Right lobe of liver (tissue), 6 donors: ENCODE data around the gene SARNP. TPM values are rescaled to one million over a fixed set of nuclear protein-coding genes. Genes with fewer than 3 reads are reported as not detected.

ENCODE experiments used
- ATAC-seq, 4 donors: fragments of 200-7000 bp; cut with Tn5 transposase; one replicate each; pipeline ENCODE4 v1.9.1; 2020; ENCODE audit warnings: mild to moderate bottlenecking in 4 of 4, moderate library complexity in 4 of 4
- DNase-seq, 3 donors: peaks; one replicate each; pipeline ENCODE4 v3.0.0-alpha.2; 2020
- H3K27ac ChIP-seq, 3 donors: fragments of 200-600 bp; one replicate each; pipeline ENCODE4 v1.8.0; 2022
- H3K27me3 ChIP-seq, 2 donors: fragments of 200-600 bp; one replicate each; pipeline ENCODE4 v1.8.0; 2022
- H3K36me3 ChIP-seq, 4 donors: fragments of 200-600 bp; sonication (generic) in 1 of 4; one replicate each; pipeline versions ENCODE4 v1.5.1 to v1.8.0; 2017 to 2022; ENCODE audit warnings: control low read depth in 1 of 4
- H3K4me1 ChIP-seq, 4 donors: fragments of 200-600 bp; sonication (generic) in 1 of 4; one replicate each; pipeline versions ENCODE4 v1.5.1 to v1.8.0; 2017 to 2022; ENCODE audit warnings: control low read depth in 1 of 4
- H3K4me3 ChIP-seq, 3 donors: fragments of 200-600 bp; one replicate each; pipeline ENCODE4 v1.8.0; 2022
- H3K9me3 ChIP-seq, 4 donors: fragments of 200-600 bp; sonication (generic) in 1 of 4; one replicate each; pipeline versions ENCODE4 v1.5.1 to v1.8.0; 2017 to 2022; ENCODE audit warnings: control low read depth in 1 of 4
- CTCF ChIP-seq, 4 donors: fragments of 200-600 bp in 3 of 4; fragments of 450-650 bp in 1 of 4; IDR thresholded peaks; one replicate each; pipeline versions ENCODE4 v1.5.1 to v1.8.0; 2016 to 2022; ENCODE audit warnings: antibody characterized with exemption in 4 of 4, mild to moderate bottlenecking in 2 of 4
- POLR2A ChIP-seq: fragments of 450-650 bp; IDR thresholded peaks from one replicate; pipeline ENCODE4 v1.6.1; 2017; ENCODE audit warnings: antibody characterized with exemption, mild to moderate bottlenecking
- WGBS: methylation state at CpG from one replicate; pipeline ENCODE4 v1.1.6; 2018; ENCODE audit warnings: low coverage, low lambda C conversion rate; ENCODE audit not compliant: insufficient coverage; ENCODE audit errors: missing lambda C conversion rate; 5-methylcytosine and 5-hydroxymethylcytosine counted together
- intact Hi-C, 2 donors: fragments of 100-400 bp; cut with DNase I; formaldehyde crosslinking; loops; one replicate each; pipeline versions ENCODE4 v1.11.2 to v1.14.1; 2022
- total RNA-seq, 6 experiments: library from RNA; depleted of rRNA in 2 of 6; stranded (reverse); fragments of >200 nt in 2 of 6; fragmentation: NEBNext Ultra II Directional in 3 of 6; extraction: Animal tissue kit (Norgen Biotek cat#: 25700) in 3 of 6; gene quantifications; one replicate each; pipeline versions ENCODE4 v1.1.0 to v1.2.4, GENCODE V29; 2016 to 2023
- donor health status: DM: no; HTN: yes; CAD: no.
- donor health status: DM: no; HTN: no; CAD: no.
- donor health status: DM: no; HTN: no; CAD: no.
- donor health status: DM: no; HTN: yes; CAD: no.
- donor health status: DM: no; HTN: yes; CAD: no.

The SARNP gene
- total RNA-seq, 6 experiments from 2014 or later, result 11.3 to 22.3 (median 17.0) TPM

GRCh38 chr12:55815473-55815872, 2.1 kb downstream of the SARNP start:
- H3K9me3 ChIP-seq, result no peaks in the 10 kb centered on the region
- 67% methylated on average over 4 of the region's 12 CpGs for WGBS
- intact Hi-C loops, result loop anchor here in 1 of 2 donors (10.0 kb wide), 1 partner anchor 119 kb away; the partner anchor contains the start of gene DGKA
- no peak overlapping the region for H3K4me3 ChIP-seq
- H3K36me3 ChIP-seq, result peaks cover 0 to 7% (median 4%) of the 10 kb centered on the region in 4 donors
- H3K4me1 ChIP-seq, result peaks cover 0 to 17% (median 8%) of the 10 kb centered on the region in 4 donors
- H3K27ac ChIP-seq, result no peak overlapping the region
- DNase-seq (no peak), ATAC-seq (no peak)
- TF ChIP-seq CTCF (IDR thresholded peaks at IDR 0.05), result no peak
- TF ChIP-seq POLR2A, result no peak
- no peaks in the 10 kb centered on the region for H3K27me3 ChIP-seq

GRCh38 chr12:55814257-55814656, 3.3 kb downstream of the SARNP start:
- no peak for TF ChIP-seq CTCF (IDR thresholded peaks at IDR 0.05)
- no peak for TF ChIP-seq POLR2A
- Histone ChIP-seq H3K36me3 (peaks cover 0 to 1% (median 0%) of the 10 kb centered on the region in 4 donors), H3K4me3 (no peak overlapping the region), H3K4me1 (peaks cover 0 to 17% (median 8%) of the 10 kb centered on the region in 4 donors), H3K27me3 (no peaks in the 10 kb centered on the region), H3K27ac (no peak overlapping the region), H3K9me3 (no peaks in the 10 kb centered on the region)
- DNase-seq, result no peak
- intact Hi-C loops, result loop anchor here in 1 of 2 donors (10.0 kb wide), 1 partner anchor 121 kb away; the partner anchor contains the start of gene DGKA
- ATAC-seq, result no peak

- Histone ChIP-seq H3K4me1 (peaks cover 0 to 9% (median 4%) of the 10 kb centered on the region in 4 donors), H3K4me3 (no peak overlapping the region), H3K9me3 (no peaks in the 10 kb centered on the region), H3K36me3 (peaks cover 0 to 7% (median 0%) of the 10 kb centered on the region in 4 donors), H3K27ac (no peak overlapping the region), H3K27me3 (no peaks in the 10 kb centered on the region)
- TF ChIP-seq CTCF (IDR thresholded peaks at IDR 0.05), result no peak
- TF ChIP-seq POLR2A, result no peak
- no peak for ATAC-seq
- DNase-seq, result no peak
- intact Hi-C loops, result loop anchor here in 1 of 2 donors (10.0 kb wide), 1 partner anchor 123 kb away; the partner anchor contains the start of gene DGKA
- WGBS, result 74% methylated on average over 1 of the region's 1 CpG
Measured at GRCh38 chr12:55812088-55812487, 5.4 kb downstream of the SARNP start.

- ATAC-seq (no peak), DNase-seq (no peak)
- Histone ChIP-seq H3K27ac (no peak overlapping the region), H3K36me3 (peaks cover 0 to 10% (median 0%) of the 10 kb centered on the region in 4 donors), H3K4me3 (no peak overlapping the region), H3K4me1 (no peaks in the 10 kb centered on the region), H3K27me3 (no peaks in the 10 kb centered on the region), H3K9me3 (no peaks in the 10 kb centered on the region)
- WGBS, result 89% methylated on average over 4 of the region's 5 CpGs
- intact Hi-C loops, result no loop called here
- TF ChIP-seq CTCF (IDR thresholded peaks at IDR 0.05) (no peak), POLR2A (no peak)
Measured at GRCh38 chr12:55809274-55809673, 8.2 kb downstream of the SARNP start.

GRCh38 chr12:55806982-55807381, 10.5 kb downstream of the SARNP start:
- intact Hi-C loops, result no loop called here
- peaks cover 0 to 25% (median 4%) of the 10 kb centered on the region in 4 donors for H3K36me3 ChIP-seq
- no peaks in the 10 kb centered on the region for H3K4me1 ChIP-seq
- WGBS, result 80% methylated on average over 8 of the region's 8 CpGs
- ATAC-seq (no peak), DNase-seq (no peak)
- no peaks in the 10 kb centered on the region for H3K27me3 ChIP-seq
- TF ChIP-seq CTCF (IDR thresholded peaks at IDR 0.05) (no peak), POLR2A (no peak)
- H3K9me3 ChIP-seq, result no peaks in the 10 kb centered on the region
- no peak overlapping the region for H3K27ac ChIP-seq
- no peak overlapping the region for H3K4me3 ChIP-seq
